GM23248 (cell line): Measurements from ENCODE around the gene PCDHA9. TPM values are rescaled to one million over a fixed set of nuclear protein-coding genes. Genes with fewer than 3 reads are reported as not detected.

Experiments
- DNase-seq: peaks from one replicate; pipeline ENCODE4 v3.0.0-alpha.2; 2015
- H2AFZ ChIP-seq: fragments of 200-600 bp; sonication (generic); 2 replicates; pipeline ENCODE4 v1.6.1; 2016; ENCODE audit warnings: antibody characterized with exemption
- H3F3A ChIP-seq: fragments of 200-600 bp; sonication (generic); 2 replicates; pipeline ENCODE4 v1.6.1; 2016; ENCODE audit warnings: mild to moderate bottlenecking, antibody characterized with exemption, mixed run types; ENCODE audit not compliant: insufficient read depth
- H3K27ac ChIP-seq: fragments of 200-600 bp; sonication (generic); 2 replicates; pipeline ENCODE4 v1.5.1; 2016; ENCODE audit warnings: mild to moderate bottlenecking
- H3K27me3 ChIP-seq: fragments of 200-600 bp; sonication (generic); replicated peaks from 2 replicates; pipeline ENCODE4 v1.6.1; 2016; ENCODE audit warnings: mild to moderate bottlenecking; ENCODE audit not compliant: insufficient read depth
- H3K36me3 ChIP-seq: fragments of 200-600 bp; sonication (generic); 2 replicates; pipeline ENCODE4 v1.6.1; 2016; ENCODE audit warnings: low read depth, mild to moderate bottlenecking
- H3K4me1 ChIP-seq: fragments of 200-600 bp; sonication (generic); 2 replicates; pipeline ENCODE4 v1.6.1; 2016; ENCODE audit warnings: mild to moderate bottlenecking; ENCODE audit not compliant: insufficient read depth
- H3K4me2 ChIP-seq: fragments of 200-600 bp; sonication (generic); one replicate; pipeline ENCODE4 v1.6.1; 2016; ENCODE audit warnings: mild to moderate bottlenecking; ENCODE audit not compliant: unreplicated experiment
- H3K4me3 ChIP-seq: fragments of 200-600 bp; sonication (generic); 2 replicates; pipeline ENCODE4 v1.5.1; 2016; ENCODE audit warnings: mild to moderate bottlenecking
- H3K79me2 ChIP-seq: fragments of 200-600 bp; sonication (generic); 2 replicates; pipeline ENCODE4 v1.6.1; 2016; ENCODE audit warnings: mild to moderate bottlenecking; ENCODE audit not compliant: insufficient read depth
- H3K9ac ChIP-seq: fragments of 200-600 bp; sonication (generic); 2 replicates; pipeline ENCODE4 v1.6.1; 2016; ENCODE audit warnings: mild to moderate bottlenecking
- H3K9me2 ChIP-seq: fragments of 200-600 bp; sonication (generic); 2 replicates; pipeline ENCODE4 v1.6.1; 2016; ENCODE audit warnings: mixed run types, mild to moderate bottlenecking, moderate library complexity; ENCODE audit not compliant: insufficient read depth
- H3K9me3 ChIP-seq: fragments of 200-600 bp; sonication (generic); one replicate; pipeline ENCODE4 v1.6.1; 2017; ENCODE audit warnings: low read depth
- H4K20me1 ChIP-seq: fragments of 200-600 bp; sonication (generic); 2 replicates; pipeline ENCODE4 v1.6.0; 2016; ENCODE audit not compliant: insufficient read depth
- EZH2 ChIP-seq: fragments of 200-600 bp; sonication (generic); IDR thresholded peaks from 2 replicates; pipeline ENCODE4 v1.6.1; 2018; ENCODE audit warnings: antibody characterized with exemption, mild to moderate bottlenecking; ENCODE audit not compliant: insufficient read depth, poor library complexity, severe bottlenecking
- EZH2phosphoT487 ChIP-seq: fragments of 200-600 bp; sonication (generic); IDR thresholded peaks from 2 replicates; pipeline ENCODE4 v1.6.1; 2018; ENCODE audit warnings: antibody characterized with exemption, moderate library complexity, mild to moderate bottlenecking, low read depth; ENCODE audit not compliant: insufficient read depth
- WGBS, 2 experiments: methylation state at CpG; one replicate each; pipeline ENCODE4 v1.1.6; 2015 to 2017; ENCODE audit warnings: low lambda C conversion rate in 2 of 2, low coverage in 1 of 2; ENCODE audit errors: missing lambda C conversion rate in 2 of 2; 5-methylcytosine and 5-hydroxymethylcytosine counted together
- in situ Hi-C: fragments of 300-500 bp; cut with MboI; formaldehyde crosslinking; loops from 2 replicates; pipeline ENCODE4 v1.15.0; 2020
- polyA plus RNA-seq: library from polyadenylated mRNA; unstranded; fragments of >200 nt; fragmentation: Nextera tagmentation; extraction: Ambion mirVana; gene quantifications from 2 replicates; pipeline ENCODE4 v1.2.1, GENCODE V29; 2016
- total RNA-seq: library from RNA; depleted of rRNA; stranded (reverse); fragments of >200 nt; shearing (Covaris generic); gene quantifications from 2 replicates; pipeline ENCODE4 v1.2.3, GENCODE V29; 2014

Gene PCDHA9
- total and polyA plus RNA-seq, 2 experiments from 2014 or later = 0.04 TPM; not detected in 1

- H2AFZ ChIP-seq = peak within 1 kb of the TSS; percentile 37
These were observed 7.8 kb downstream of the PCDHA9 start, which contains the start of gene PCDHA10 for GRCh38 chr5:140855772-140856674. Gene PCDHA10, plus strand, starts transcription at chr5:140855897. Its CDS starts 152 bp downstream, at chr5:140856049.

GRCh38 chr5:140857177-140857986 lies 9.2 kb downstream of the PCDHA9 start:
- Histone ChIP-seq H3K4me1 (no peaks in the 10 kb centered on the region), H3K4me2 (no peak overlapping the region), H3K4me3 (no peak overlapping the region), H3K27ac (no peak overlapping the region), H3K9me2 (no peaks in the 10 kb centered on the region), H2AFZ (no peak overlapping the region), H4K20me1 (no peaks in the 10 kb centered on the region), H3K36me3 (no peaks in the 10 kb centered on the region), H3K27me3 (no peaks in the 10 kb centered on the region), H3K9ac (no peak overlapping the region), H3K79me2 (no peaks in the 10 kb centered on the region), H3F3A (no peaks in the 10 kb centered on the region), H3K9me3 (peaks cover 2% of the 10 kb centered on the region)
- in situ Hi-C loops = no loop called here
- TF ChIP-seq EZH2phosphoT487 (no peak), EZH2 (no peak)
- no peak for DNase-seq
- WGBS, 2 experiments = 50 to 52% methylated on average over 71 to 94 of the region's 94 CpGs

More at GRCh38 chr5:140855772-140856674, 7.8 kb downstream of the PCDHA9 start, which contains the start of gene PCDHA10:
- Histone ChIP-seq H3K36me3 (no peaks in the 10 kb centered on the region), H3K9me3 (peaks cover 2% of the 10 kb centered on the region), H3K4me3 (peak within 1 kb of the TSS; percentile 32), H3K79me2 (no peaks in the 10 kb centered on the region), H3K9me2 (no peaks in the 10 kb centered on the region), H3K4me1 (no peaks in the 10 kb centered on the region), H3K27me3 (no peaks in the 10 kb centered on the region), H3K9ac (peak within 1 kb of the TSS; percentile 24; the same call in 1 of the 2 replicates), H3K4me2 (no peak within 1 kb of the TSS), H4K20me1 (no peaks in the 10 kb centered on the region), H3F3A (no peaks in the 10 kb centered on the region), H3K27ac (no peak within 1 kb of the TSS)
- 19 to 24% methylated on average over 43 of the region's 44 CpGs for WGBS, 2 experiments
- DNase-seq = peak; percentile 41
- TF ChIP-seq EZH2phosphoT487 (no peak), EZH2 (no peak)
- in situ Hi-C loops = no loop called here

GRCh38 chr5:140857987-140858240 lies 9.7 kb downstream of the PCDHA9 start:
- Histone ChIP-seq H3K9me2 (no peaks in the 10 kb centered on the region), H3K79me2 (no peaks in the 10 kb centered on the region), H3K36me3 (no peaks in the 10 kb centered on the region), H4K20me1 (no peaks in the 10 kb centered on the region), H3K27me3 (no peaks in the 10 kb centered on the region), H3K4me3 (no peak overlapping the region), H2AFZ (no peak overlapping the region), H3K9me3 (peaks cover 2% of the 10 kb centered on the region), H3K4me1 (no peaks in the 10 kb centered on the region), H3K27ac (no peak overlapping the region), H3K9ac (no peak overlapping the region), H3F3A (no peaks in the 10 kb centered on the region), H3K4me2 (no peak overlapping the region)
- no peak for TF ChIP-seq EZH2
- TF ChIP-seq EZH2phosphoT487 = no peak
- 47 to 52% methylated on average over 17 to 22 of the region's 22 CpGs for WGBS, 2 experiments
- in situ Hi-C loops = no loop called here
- no peak for DNase-seq

GRCh38 chr5:140862441-140863295 lies 14.5 kb downstream of the PCDHA9 start:
- no peak for TF ChIP-seq EZH2
- TF ChIP-seq EZH2phosphoT487 = no peak
- Histone ChIP-seq H3K4me3 (no peak overlapping the region), H3K4me1 (no peaks in the 10 kb centered on the region), H4K20me1 (no peaks in the 10 kb centered on the region), H3K9me3 (peaks cover 2% of the 10 kb centered on the region), H3F3A (no peaks in the 10 kb centered on the region), H3K9ac (no peak overlapping the region), H3K79me2 (no peaks in the 10 kb centered on the region), H2AFZ (no peak overlapping the region), H3K4me2 (no peak overlapping the region), H3K27ac (no peak overlapping the region), H3K9me2 (no peaks in the 10 kb centered on the region), H3K36me3 (no peaks in the 10 kb centered on the region), H3K27me3 (no peaks in the 10 kb centered on the region)
- no peak for DNase-seq
- in situ Hi-C loops = no loop called here
- 45 to 52% methylated on average over 76 of the region's 76 CpGs for WGBS, 2 experiments
